SK-N-SH (cell line): Measurements from ENCODE around the gene NME5.
"Not testable (repeated sequence)": the region's sequence is repeated elsewhere in the genome, so short reads cannot be mapped to it uniquely, and the experiment has no call there.

ENCODE experiments used
- CTCF ChIP-seq: fragments of 200-600 bp; sonication (generic); IDR thresholded peaks from 2 replicates; pipeline ENCODE4 v1.6.1; 2017; ENCODE audit warnings: antibody characterized with exemption, mild to moderate bottlenecking, moderate library complexity
- EP300 ChIP-seq, 2 experiments: IDR thresholded peaks; 2 replicates each; pipeline versions ENCODE4 v1.4.0 to v1.6.1; 2012; ENCODE audit warnings: borderline replicate concordance in 1 of 2, low read depth in 1 of 2, low read length in 1 of 2
- EZH2phosphoT487 ChIP-seq: fragments of 200-600 bp; sonication (generic); IDR thresholded peaks from 2 replicates; pipeline ENCODE4 v1.6.1; 2017; ENCODE audit warnings: low read depth, mixed run types, mild to moderate bottlenecking, antibody characterized with exemption, moderate library complexity, borderline replicate concordance
- GABPA ChIP-seq: IDR thresholded peaks from 2 replicates; pipeline ENCODE4 v1.4.0; 2012; ENCODE audit warnings: low read depth, mild to moderate bottlenecking
- PBX3 ChIP-seq: IDR thresholded peaks from 2 replicates; pipeline ENCODE4; 2012
- POLR2AphosphoS5 ChIP-seq: IDR thresholded peaks from 2 replicates; pipeline ENCODE4 v1.6.1; 2012; ENCODE audit warnings: low read depth, low read length
- RCOR1 ChIP-seq: fragments of 150-350 bp; IDR thresholded peaks from 2 replicates; pipeline ENCODE4 v1.6.1; 2017; ENCODE audit warnings: antibody characterized with exemption, low read length
- RFX5 ChIP-seq: IDR thresholded peaks from 2 replicates; pipeline ENCODE4 v1.6.1; 2012; ENCODE audit warnings: mild to moderate bottlenecking, improper control_type of control experiment, low read length
- RXRA ChIP-seq: IDR thresholded peaks from 2 replicates; pipeline ENCODE4 v1.4.0; 2012; ENCODE audit warnings: low read depth, mild to moderate bottlenecking, borderline replicate concordance
- SIN3A ChIP-seq: IDR thresholded peaks from 2 replicates; pipeline ENCODE4 v1.6.1; 2012; ENCODE audit warnings: low read depth, mild to moderate bottlenecking, low read length, moderate library complexity, borderline replicate concordance
- SMC3 ChIP-seq: IDR thresholded peaks from 2 replicates; pipeline ENCODE4 v1.6.1; 2012; ENCODE audit warnings: low read depth, low read length, improper control_type of control experiment
- TAF1 ChIP-seq: IDR thresholded peaks from 2 replicates; pipeline ENCODE4 v1.6.1; 2012; ENCODE audit warnings: low read depth, mild to moderate bottlenecking, low read length, moderate library complexity, borderline replicate concordance
- TF ChIP-seq, protein P1 (sequence below): IDR thresholded peaks from 2 replicates; pipeline ENCODE4 v1.6.1; 2012; ENCODE audit warnings: mild to moderate bottlenecking, low read depth, low read length, moderate library complexity
- TF ChIP-seq, protein P2 (sequence below): IDR thresholded peaks from 2 replicates; pipeline ENCODE4 v1.4.0; 2012; ENCODE audit warnings: low read depth

- not testable (repeated sequence) for TF ChIP-seq CTCF; SIN3A; EZH2phosphoT487; RFX5; SMC3; POLR2AphosphoS5; RCOR1; GABPA; TAF1; EP300 (IDR thresholded peaks at IDR 0.05; ENCODE audit: borderline replicate concordance in 1 of 2, low read depth in 1 of 2, low read length in 1 of 2); PBX3; RXRA
- TF ChIP-seq, protein P1, sequence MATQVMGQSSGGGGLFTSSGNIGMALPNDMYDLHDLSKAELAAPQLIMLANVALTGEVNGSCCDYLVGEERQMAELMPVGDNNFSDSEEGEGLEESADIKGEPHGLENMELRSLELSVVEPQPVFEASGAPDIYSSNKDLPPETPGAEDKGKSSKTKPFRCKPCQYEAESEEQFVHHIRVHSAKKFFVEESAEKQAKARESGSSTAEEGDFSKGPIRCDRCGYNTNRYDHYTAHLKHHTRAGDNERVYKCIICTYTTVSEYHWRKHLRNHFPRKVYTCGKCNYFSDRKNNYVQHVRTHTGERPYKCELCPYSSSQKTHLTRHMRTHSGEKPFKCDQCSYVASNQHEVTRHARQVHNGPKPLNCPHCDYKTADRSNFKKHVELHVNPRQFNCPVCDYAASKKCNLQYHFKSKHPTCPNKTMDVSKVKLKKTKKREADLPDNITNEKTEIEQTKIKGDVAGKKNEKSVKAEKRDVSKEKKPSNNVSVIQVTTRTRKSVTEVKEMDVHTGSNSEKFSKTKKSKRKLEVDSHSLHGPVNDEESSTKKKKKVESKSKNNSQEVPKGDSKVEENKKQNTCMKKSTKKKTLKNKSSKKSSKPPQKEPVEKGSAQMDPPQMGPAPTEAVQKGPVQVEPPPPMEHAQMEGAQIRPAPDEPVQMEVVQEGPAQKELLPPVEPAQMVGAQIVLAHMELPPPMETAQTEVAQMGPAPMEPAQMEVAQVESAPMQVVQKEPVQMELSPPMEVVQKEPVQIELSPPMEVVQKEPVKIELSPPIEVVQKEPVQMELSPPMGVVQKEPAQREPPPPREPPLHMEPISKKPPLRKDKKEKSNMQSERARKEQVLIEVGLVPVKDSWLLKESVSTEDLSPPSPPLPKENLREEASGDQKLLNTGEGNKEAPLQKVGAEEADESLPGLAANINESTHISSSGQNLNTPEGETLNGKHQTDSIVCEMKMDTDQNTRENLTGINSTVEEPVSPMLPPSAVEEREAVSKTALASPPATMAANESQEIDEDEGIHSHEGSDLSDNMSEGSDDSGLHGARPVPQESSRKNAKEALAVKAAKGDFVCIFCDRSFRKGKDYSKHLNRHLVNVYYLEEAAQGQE, result not testable (repeated sequence)
- TF ChIP-seq, protein P2, sequence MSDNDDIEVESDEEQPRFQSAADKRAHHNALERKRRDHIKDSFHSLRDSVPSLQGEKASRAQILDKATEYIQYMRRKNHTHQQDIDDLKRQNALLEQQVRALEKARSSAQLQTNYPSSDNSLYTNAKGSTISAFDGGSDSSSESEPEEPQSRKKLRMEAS, result not testable (repeated sequence)
These were observed 16.7 kb upstream of the NME5 start for GRCh38 chr5:138155977-138156376.
